ENCODE data around the gene CLK2.

The CLK2 gene

GRCh38 chr1:155318082-155318481, 44.8 kb upstream of the CLK2 start:
- DNase-seq (ENCODE audit: low read depth): no peak
- no peak for TF ChIP-seq CTCF (conservative IDR thresholded peaks at IDR 0.05; ENCODE audit: low read depth, low read length)

GRCh38 chr1:155316922-155317321, 43.6 kb upstream of the CLK2 start:
- DNase-seq (ENCODE audit: low read depth): no peak
- no peak for TF ChIP-seq CTCF (conservative IDR thresholded peaks at IDR 0.05; ENCODE audit: low read depth, low read length)
- H3K4me3 ChIP-seq (ENCODE audit: low read depth, low read length): no peak overlapping the region

More at GRCh38 chr1:155318082-155318481, 44.8 kb upstream of the CLK2 start:
- H3K4me3 ChIP-seq (ENCODE audit: low read depth, low read length): no peak overlapping the region

GRCh38 chr1:155313261-155313660, 40.0 kb upstream of the CLK2 start:
- H3K4me3 ChIP-seq (ENCODE audit: low read depth, low read length): no peak overlapping the region
- DNase-seq (ENCODE audit: low read depth): no peak
- no peak for TF ChIP-seq CTCF (conservative IDR thresholded peaks at IDR 0.05; ENCODE audit: low read depth, low read length)

GRCh38 chr1:155309423-155310021, 36.2 kb upstream of the CLK2 start:
- H3K4me3 ChIP-seq (ENCODE audit: low read depth, low read length): peak overlapping the region; percentile 67
- DNase-seq (ENCODE audit: low read depth): no peak
- TF ChIP-seq CTCF (conservative IDR thresholded peaks at IDR 0.05; ENCODE audit: low read depth, low read length): no peak

GRCh38 chr1:155308493-155309422, 35.5 kb upstream of the CLK2 start, which contains the start of gene FDPS:
TSS of gene FDPS (plus strand) at chr1:155308866. CDS start at chr1:155309790, 924 bp downstream.
- H3K4me3 ChIP-seq (ENCODE audit: low read depth, low read length): peak within 1 kb of the TSS; percentile 67

GRCh38 chr1:155307247-155307740, 34.0 kb upstream of the CLK2 start:
- peak; percentile 37 for TF ChIP-seq CTCF (conservative IDR thresholded peaks at IDR 0.05; ENCODE audit: low read depth, low read length)
- DNase-seq (ENCODE audit: low read depth): peak; percentile 59
- no peak overlapping the region for H3K4me3 ChIP-seq (ENCODE audit: low read depth, low read length)

More at GRCh38 chr1:155308493-155309422, 35.5 kb upstream of the CLK2 start, which contains the start of gene FDPS:
- no peak for TF ChIP-seq CTCF (conservative IDR thresholded peaks at IDR 0.05; ENCODE audit: low read depth, low read length)
- DNase-seq (ENCODE audit: low read depth): peak; percentile 100

Measured in choroid plexus epithelial cell (primary cell).